GM13976 (cell line): ENCODE results near the gene GID8.

ENCODE experiments used
- DNase-seq: peaks from one replicate; pipeline ENCODE4 v3.0.0; 2012; ENCODE audit warnings: low spot score
- in situ Hi-C: fragments of 300-500 bp; cut with MboI; formaldehyde crosslinking; loops from one replicate; pipeline ENCODE4 v1.12.0; 2022; ENCODE audit warnings: low sequenced_read_pairs, mixed read lengths, inconsistent platforms; ENCODE audit not compliant: unreplicated experiment
- TF ChIP-seq, protein P1 (sequence below): IDR thresholded peaks from 2 replicates; pipeline ENCODE4 v1.5.1; 2012; ENCODE audit warnings: borderline replicate concordance, mild to moderate bottlenecking; ENCODE audit not compliant: insufficient read depth; ENCODE audit errors: extremely low read depth, missing control alignments, control extremely low read depth

GID8 gene

DNA sequence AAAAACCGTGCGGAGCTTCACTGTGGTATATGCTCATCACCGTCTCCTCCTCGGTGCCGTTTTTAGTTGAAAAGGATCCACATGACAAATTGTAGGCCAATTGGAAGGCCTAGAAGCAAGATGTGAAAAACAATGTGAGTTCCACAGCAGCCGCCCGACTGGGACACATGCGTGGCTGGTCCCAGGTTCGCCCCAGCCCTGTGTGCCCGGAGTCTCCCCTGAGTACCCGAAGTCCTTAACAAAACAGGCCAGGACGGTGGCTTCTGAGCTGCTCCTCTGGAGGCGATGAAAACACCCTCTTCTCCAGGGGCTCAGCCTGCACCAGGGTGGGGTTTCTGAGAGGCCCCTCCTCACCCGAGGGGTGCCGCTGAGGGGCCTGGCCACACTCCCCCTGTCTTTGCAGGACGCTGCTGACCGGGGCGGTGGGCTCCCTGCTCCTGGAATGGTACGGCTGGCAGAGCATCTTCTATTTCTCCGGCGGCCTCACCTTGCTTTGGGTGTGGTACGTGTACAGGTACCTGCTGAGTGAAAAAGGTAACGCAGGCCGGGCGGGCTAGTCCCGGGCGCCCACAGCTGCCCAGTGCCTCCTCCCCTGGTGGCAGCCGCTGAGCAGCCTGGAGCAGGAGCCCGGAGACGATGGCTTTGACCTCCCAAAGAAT is 24.4 kb downstream of the GID8 start:
- no peak for DNase-seq
- in situ Hi-C loops = no loop called here
- TF ChIP-seq, protein P1, sequence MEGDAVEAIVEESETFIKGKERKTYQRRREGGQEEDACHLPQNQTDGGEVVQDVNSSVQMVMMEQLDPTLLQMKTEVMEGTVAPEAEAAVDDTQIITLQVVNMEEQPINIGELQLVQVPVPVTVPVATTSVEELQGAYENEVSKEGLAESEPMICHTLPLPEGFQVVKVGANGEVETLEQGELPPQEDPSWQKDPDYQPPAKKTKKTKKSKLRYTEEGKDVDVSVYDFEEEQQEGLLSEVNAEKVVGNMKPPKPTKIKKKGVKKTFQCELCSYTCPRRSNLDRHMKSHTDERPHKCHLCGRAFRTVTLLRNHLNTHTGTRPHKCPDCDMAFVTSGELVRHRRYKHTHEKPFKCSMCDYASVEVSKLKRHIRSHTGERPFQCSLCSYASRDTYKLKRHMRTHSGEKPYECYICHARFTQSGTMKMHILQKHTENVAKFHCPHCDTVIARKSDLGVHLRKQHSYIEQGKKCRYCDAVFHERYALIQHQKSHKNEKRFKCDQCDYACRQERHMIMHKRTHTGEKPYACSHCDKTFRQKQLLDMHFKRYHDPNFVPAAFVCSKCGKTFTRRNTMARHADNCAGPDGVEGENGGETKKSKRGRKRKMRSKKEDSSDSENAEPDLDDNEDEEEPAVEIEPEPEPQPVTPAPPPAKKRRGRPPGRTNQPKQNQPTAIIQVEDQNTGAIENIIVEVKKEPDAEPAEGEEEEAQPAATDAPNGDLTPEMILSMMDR = no peak

DNA sequence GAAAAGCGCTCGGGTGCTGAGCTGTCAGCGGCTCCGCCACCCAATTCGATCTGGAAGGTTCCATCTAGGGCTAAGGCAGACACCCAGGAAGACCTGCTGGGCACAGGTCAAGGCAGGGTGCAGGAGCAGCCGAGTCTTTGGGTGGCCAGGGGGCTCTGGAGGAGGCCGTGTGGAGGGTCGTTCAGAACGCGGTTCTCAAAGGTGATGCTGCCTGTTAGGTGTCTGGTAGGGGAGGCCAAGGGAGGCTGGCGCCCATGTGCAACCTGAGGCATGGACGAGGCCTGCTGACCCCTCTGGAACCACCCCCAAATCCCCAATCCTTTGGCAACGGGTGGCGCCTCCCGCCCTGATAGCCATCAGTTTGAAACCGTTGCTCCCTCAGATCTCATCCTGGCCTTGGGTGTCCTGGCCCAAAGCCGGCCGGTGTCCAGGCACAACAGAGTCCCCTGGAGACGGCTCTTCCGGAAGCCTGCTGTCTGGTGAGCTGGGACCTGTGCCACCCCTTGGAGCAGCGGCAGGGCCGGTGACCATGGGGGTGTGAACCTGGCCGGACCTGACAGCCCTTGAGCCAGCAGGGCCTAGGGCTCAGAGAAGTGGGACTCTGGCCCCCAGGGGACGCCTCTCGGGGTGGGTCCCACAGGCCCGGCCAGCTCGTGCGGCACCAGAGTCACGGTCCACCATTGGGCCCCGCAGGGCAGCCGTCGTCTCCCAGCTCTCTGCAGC is 25.1 kb downstream of the GID8 start:
- no peak for DNase-seq
- TF ChIP-seq, protein P1 = no peak
- in situ Hi-C loops = no loop called here

DNA sequence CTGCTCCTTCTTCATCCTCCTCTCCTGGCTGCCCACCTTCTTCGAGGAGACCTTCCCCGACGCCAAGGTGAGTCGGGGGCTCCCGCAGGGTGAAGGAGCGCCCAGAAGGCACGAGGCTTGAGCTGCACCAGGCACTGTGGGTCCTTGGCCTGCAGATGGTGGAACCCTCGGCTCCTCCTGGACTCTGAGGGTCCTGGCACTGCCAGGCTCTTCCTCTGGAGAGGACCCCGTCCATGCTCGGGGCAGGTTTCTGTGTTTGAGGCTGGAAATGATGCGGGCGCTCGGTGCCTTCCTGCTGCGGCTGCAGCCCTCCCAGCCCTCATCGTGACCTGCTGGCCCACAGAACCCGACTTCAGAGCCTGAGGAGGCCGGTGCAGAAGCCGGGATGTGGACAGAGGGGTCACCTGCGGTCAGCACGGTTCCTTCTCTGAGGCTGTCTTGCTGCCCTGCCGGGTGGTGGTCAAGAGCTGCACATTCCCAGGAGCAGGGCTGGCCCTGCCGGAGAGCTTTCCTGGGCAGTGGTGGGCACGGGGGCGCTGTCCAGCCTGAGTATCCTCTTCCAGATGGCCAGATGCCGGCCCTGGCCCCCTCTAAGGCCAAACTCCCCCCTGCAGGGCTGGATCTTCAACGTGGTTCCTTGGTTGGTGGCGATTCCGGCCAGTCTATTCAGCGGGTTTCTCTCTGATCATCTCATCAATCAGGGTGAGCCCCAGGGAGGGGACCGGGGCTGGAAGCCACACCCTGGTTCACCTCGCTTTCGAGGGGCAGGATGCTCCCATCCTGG is 25.9 kb downstream of the GID8 start:
- no peak for DNase-seq
- in situ Hi-C loops = no loop called here
- TF ChIP-seq, protein P1 = no peak

DNA sequence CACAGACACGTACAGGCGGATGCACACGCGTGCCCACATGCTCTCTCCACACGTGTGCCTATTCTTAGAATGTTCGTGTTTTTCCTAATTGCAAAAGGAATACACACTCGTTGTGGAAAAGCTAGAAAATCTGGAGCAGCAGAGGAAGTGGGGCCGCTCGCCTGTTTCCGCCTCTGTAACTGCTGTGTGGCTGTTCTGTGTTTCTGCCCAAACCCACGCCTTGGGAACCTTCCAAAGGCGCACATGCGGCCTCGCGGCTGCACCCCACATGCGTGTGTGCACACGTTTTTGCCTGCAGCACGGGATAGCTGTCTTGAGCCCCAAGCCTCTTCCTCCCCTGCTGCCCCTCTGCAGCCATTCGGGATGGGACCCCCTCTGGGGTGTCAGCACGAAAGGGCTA is 26.8 kb downstream of the GID8 start:
- DNase-seq = no peak
- in situ Hi-C loops = no loop called here
- TF ChIP-seq, protein P1 = no peak

DNA sequence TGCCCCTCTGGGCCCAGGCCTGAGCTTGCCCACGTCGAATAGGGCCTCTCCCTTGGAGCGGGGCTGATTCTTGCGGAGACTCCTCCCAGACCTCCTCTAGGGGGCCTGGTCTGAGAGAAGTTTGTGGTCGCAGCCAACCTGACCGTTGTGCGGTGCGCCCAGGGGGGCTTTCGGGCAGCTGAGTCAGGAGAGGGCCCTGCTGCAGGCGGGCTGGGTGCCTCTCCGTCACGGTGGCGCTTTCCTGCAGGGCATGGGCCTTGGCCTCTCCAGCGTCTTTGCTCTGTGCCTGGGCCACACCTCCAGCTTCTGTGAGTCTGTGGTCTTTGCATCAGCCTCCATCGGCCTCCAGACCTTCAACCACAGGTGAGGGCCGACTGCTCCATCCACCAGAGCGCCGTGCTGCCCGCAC is 27.4 kb downstream of the GID8 start:
- DNase-seq = no peak
- in situ Hi-C loops = no loop called here
- TF ChIP-seq, protein P1 = no peak
